Fibroblast of skin of left quadriceps (primary cell): Measurements from ENCODE around the gene L3MBTL4.
"Not testable (repeated sequence)": the region's sequence is repeated elsewhere in the genome, so short reads cannot be mapped to it uniquely, and the experiment has no call there.

Experiments used
- DNase-seq, 2 experiments: peaks; one replicate each; pipeline ENCODE4 v3.0.0-alpha.2; 2013; ENCODE audit warnings: low read depth in 2 of 2

L3MBTL4 gene

DNA sequence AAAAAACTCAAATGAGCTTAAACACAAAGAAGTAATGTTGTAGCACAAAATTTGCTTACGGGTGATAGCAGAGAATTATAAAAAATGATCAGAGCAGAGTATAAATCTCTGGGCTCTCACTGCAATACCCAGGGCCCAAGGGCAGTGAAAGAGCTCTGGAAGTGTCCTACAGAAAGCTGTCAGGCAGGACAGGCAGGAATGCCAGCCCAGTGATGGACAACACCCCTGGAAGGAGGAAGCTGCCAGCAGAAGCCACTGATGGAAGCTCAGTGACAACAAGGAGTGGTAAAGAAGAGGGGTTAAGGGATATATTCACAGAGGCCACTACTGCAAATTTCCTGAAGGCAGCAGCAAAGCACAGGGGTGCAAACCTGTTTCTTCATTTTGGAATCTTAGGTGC lies 214.9 kb downstream of the L3MBTL4 start:
- no peak for DNase-seq

DNA sequence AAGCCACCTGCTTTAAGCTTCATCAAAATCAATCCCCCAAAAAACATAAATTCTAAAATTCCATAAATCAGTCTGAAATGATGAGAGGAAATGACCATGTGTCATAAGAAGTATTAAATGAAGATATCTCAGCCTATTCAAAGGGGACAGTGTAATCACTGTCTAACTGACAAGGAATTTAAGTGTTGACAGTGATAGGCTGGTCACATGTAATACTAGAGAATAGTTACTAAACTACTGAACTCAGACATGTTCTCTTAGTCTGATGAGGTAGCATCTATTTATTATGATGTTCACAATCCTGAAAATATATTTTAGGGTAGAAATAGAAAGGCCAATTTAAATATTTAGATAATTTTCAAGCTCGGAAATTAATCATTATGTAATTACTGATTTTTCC lies 216.1 kb downstream of the L3MBTL4 start:
- DNase-seq: no peak

DNA sequence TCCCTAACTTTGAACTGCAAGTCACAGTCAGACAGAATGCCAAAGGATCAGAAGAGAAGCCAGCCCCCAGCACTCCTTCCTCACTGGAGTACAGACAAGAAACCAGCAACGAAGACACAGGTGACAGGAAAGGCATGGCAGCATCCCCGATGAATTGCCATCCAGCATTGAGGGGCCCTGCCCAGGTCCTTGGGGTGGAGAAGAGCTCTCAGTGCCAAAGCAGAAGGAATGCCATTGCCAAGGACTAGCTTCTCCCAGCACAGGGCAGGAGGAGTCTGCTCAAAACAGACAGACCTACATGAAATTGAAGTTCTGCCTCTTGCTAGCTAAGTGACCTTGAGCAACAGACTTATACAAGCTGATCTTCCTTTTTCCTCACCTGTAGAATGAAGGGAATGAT lies 220.1 kb downstream of the L3MBTL4 start:
- no peak for DNase-seq

DNA sequence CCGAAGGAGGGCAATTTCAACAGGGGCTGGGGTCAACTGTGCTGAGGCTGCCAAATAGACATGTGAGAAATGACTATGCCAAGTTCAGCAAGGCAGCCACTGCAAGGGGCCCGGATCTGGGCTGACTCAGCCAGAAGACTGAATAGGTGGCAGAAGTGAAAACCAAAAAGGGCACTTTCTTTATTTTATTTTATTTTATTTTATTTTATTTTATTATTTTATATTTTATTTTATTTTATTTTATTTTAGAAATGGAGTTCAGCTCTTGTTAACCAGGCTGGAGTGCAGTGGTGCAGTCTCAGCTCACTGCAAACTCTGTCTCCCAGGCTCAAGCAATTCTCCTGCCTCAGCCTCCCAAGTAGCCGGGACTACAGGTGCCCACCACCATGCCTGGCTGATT lies 228.9 kb downstream of the L3MBTL4 start:
- not testable (repeated sequence) for DNase-seq

DNA sequence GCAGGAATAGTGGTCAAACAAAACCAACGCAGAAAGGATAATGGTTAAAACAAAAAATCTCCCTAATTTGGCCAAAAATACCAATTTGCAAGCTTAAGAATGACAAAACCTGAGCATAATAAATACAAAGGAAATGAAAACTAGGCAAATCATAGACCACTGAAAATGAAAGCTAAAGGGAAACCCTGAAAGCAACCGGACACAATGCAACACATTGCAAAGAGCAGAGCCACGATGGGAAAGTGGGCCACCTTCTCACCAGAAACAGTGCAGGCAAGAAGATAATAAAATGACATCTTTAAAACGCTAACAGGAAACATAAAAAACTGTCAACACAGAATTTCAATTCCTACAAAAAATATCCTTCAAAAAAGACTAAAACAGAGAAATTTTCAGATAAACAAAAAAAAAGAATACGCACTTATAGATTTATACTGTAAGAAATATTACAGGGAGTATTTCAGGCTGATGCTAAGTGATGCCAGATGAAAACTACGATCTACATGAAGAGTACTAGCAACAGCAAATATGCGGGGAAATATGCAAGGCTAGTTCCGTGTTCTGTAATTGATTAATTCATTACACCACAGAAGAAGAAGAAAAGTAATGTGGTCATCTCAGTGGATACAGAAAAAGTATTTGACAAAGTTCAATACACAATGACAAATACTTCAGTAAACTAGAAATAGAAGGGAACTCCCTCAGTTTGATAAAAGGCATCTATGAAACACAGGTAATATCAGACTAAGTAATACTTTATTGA lies 239.5 kb downstream of the L3MBTL4 start:
- no peak for DNase-seq

DNA sequence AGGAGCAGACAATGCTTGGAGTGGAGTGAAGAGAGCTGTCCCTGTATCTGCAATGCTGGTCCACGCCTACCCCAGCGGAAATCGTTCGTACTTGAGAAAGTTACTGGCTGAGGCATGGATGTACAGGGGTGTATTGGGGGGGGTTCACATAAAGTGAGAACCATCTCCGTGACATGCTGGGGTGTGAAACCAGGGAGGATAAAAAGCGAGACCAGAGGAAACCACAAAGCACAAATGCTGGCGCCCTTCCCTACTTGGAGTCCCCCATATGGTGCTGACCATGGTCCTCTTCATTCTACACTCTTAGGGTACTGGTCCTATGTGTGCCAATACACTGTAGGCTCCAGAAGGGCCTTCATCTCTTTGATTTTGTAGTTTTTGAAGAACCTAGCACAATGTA lies 244.1 kb downstream of the L3MBTL4 start:
- DNase-seq: no peak

DNA sequence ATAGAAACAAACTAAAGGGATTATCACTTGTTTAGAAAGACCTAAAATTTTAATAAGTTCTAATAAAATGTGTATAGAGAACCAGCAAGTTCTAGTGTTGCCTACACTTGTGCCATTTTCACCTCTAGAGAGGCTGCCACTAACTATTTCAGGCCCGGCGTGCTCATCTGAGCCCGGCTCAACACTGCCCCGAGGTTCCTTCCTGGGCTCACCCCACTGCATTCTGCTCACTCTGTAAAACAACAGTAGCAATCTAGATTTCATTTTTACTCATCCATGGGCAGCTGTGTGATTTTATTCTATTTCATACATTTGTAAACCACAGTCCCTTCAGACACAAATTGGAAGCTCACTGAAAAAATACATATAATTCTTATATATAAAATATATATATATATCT lies 253.2 kb downstream of the L3MBTL4 start:
- no peak for DNase-seq

DNA sequence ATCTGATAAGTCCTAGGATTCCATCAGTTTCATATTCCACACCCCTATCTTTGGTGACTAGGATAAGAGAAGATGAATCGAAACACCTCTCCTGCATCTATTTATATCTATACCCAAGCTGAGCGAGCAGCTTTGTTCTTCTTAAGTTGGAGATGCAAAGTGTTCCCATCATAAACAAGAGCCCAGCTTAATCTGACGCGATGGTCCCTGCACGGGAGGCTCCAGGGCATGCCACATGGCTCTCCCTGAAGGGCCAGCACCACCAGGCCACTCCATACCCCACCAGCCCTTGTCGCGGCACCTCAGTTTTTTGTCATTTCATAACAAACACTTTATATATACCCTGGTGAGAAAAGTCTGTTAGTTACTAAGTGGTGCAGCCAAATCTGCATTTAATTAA lies 255.3 kb downstream of the L3MBTL4 start:
- DNase-seq: no peak

DNA sequence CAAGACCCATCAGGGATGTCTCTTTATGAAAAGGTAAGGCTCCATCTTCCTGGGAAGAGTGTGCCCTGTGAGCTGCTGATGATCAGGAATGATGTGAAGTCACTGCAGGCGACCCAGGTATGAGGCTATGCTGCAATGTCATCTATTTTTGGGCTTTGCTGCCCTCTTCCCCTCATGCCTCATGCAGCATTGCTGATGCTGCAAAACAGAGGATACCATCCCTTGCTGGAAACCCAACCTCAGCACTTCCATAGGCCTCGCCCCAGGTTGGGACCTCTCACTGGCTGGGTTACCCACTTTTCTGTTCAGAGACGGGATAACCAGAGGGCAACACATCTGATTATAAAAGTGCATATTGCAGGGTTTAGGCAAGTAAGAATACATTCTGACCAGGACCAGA lies 255.8 kb downstream of the L3MBTL4 start:
- DNase-seq: no peak

DNA sequence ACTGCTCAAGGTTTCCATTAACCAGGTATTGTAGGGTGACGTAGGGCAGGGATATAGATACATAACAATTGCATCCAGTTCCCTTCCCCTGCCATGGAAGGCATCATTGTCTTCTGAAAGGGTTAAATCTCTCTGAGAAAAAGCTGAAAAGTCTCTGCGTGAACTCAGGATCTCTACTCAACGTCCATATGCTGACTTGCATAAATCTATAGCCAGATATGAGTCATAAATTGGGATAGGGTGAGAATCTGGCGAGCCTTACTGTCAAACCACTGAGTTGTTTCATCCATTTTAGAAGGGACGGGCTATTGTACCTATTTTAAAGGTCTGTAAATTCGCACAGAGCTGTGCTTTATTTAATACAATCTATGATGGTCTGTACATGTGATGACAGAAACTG lies 258.3 kb downstream of the L3MBTL4 start:
- no peak for DNase-seq

DNA sequence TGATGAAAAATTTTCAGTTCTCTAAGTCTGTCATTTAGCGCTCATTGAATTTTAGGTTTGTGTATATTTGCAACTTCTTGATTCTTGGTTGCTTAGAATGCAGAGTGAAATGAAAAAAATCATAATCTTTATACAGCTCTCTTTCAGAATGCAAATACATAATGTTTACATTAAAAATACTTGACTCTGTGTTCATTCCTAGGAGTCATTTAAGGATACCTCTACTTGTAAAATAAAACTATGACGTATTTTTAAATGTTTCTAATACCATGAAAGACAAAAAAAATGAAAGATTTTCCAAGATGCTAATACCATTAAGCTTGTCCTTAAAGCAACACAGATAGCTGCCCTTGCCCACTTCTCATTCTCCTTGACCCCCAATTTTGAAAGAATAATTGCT lies 259.0 kb downstream of the L3MBTL4 start:
- no peak for DNase-seq

DNA sequence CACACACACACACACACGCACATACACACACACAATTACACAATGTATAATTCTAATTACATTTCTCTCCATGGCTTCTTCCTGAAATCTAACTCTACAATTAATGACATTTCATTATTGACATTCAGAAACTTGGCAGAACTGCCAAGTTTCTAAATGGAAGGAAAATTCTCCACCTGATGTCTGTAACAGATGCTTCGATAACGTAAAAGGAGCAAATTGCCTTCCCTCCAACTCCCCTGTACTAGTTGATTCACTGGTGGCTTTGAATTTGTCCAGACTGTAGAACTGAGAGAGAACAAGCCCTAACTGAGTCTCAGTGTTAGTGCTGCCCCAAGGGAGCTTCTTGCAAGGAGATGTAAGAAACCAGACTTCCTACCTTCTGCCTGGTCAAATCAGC lies 264.3 kb downstream of the L3MBTL4 start:
- no peak for DNase-seq

DNA sequence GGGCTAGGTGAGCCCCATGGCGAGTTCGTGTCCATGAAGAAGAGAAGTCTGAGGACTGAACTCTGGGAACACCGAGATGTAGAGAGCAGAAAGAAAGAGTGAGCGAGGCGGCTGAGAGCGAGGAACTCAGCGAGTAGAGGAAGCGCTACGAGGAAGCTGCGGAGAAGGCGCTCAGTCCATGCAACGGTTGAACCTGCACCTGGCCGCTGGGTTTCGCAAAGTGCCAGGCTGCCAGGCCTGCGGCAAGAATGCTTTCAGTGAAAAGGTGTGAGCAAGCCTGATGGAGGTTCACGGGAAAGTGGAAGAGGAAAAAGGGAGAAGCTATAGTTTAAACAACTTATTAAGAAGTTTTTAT lies 268.4 kb downstream of the L3MBTL4 start:
- no peak for DNase-seq

DNA sequence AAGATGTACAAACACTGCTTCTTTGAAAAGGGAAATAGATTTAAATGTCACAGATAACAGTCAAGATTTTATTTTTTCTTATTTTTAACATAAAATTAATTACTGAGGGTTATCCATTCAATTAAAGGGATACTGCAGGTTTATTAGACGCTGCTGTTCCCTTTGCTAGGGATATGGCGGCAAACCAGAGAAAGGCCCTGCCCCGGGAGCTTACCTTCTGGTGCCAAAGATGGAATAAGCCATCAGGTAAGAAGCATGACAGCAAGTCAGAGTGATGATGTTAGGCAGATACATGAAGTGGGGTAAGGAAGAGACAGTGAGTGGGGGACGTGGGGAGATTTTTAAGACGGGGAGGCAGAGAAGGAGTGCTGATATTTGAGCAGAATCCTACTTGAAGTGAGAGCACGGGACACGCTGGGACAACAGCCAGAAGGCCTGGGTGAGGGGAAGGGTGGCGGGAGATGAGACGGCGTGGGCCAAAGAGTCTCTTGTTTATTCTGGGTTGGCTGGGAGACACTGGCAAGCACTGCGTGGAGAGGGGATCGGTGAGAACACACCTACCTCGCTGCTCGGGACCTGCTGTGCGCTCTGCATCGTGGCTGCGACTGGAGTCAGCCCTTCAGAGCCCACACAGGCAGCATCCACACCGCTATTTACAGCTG lies 268.9 kb downstream of the L3MBTL4 start:
- DNase-seq: no peak

DNA sequence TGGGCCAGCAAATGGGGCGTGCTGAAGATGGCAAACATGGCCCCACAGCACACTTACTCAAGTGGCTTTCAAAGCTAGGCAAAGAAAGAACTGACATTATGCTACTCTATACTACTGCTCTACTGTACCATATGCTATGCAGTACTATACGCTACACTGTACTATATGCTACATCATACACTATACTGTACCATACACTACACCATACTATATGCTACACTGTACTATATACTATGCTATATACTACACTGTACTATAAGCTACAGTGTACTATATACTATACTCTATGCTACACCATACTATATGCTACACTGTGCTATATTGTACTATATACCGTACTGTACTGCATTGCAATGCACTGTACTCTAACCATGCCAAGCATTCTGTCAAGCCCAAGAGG lies 275.7 kb downstream of the L3MBTL4 start:
- DNase-seq: no peak

DNA sequence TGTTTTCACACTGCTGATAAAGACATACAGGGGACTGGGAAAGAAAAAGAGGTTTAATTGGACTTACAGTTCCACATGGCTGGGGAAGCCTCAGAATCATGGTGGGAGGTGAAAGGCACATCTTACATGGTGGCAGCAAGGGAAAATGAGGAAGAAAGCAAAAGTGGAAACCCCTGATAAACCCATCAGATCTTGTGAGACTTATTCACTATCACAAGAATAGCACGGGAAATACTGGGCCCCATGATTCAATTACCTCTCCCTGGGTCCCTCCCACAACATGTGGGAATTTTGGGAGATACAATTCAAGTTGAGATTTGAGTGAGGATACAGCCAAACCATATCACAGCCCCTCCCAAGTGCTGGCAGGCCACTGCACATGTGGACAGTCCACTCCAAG lies 278.8 kb downstream of the L3MBTL4 start:
- not testable (repeated sequence) for DNase-seq

DNA sequence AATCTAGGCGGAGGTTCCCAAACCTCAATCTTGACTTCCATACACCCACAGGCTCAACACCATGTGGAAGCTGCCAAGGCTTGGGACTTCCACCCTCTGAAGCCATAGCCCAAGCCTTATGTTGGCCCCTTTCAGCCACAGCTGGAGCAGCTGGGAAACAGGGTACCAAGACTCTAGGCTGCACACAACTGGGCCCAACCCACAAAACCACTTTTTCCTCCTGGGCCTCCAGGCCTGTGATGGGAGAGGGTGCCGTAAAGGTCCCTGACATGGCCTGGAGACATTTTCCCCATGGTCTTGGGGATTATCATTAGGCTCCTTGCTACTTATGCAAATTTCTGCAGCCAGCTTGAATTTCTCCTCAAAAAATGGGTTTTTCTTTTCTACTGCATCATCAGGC lies 279.7 kb downstream of the L3MBTL4 start:
- DNase-seq: not testable (repeated sequence)

DNA sequence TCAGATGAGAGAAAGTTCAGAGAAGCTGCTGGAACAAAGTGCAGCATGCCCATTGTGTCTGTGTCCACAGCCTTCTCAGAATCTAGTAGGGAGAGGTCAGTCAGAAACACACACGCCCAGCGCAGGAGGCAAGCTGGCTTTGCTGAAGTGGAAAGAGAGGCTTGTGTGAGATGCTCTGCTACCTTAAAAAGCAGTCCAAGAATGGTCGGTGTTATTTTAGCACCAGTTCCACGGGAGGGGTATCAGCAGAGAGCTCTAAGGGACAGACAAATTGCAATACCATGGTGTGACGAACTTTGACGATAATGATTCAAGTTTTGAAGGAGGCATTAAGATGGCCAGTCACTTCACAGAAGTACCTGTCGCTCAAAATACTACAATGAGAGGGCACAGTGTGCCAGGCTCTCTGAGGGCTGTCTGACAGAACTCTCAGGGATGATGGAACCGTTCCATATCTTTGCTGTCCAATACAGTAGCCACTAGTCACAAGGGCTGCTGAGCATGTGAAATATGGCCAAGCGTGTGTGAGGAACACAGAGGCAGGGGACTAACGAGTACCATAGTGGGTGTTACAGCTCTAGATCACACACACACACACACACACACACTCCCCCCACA lies 281.9 kb downstream of the L3MBTL4 start:
- no peak for DNase-seq

DNA sequence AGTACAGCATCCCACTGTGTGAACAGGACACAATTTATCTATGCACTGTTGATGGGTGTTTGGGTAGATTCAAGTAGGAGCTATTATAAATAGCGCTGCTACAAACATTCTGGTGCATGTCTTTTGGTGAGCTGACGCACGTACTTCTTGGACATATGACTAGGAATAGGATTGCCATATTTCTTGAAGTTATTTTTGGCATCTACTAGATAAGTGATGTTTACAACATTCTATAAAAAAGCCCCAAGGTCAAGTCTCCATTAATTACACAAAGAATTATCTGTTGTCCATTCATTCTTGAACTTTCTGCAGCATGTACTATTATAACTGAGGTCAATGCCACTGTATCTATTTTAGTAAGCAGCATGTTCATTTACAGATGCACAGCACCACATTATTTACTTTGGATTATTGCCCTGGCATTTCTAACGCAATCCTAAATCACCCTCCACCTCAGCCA lies 293.9 kb downstream of the L3MBTL4 start:
- DNase-seq: no peak

DNA sequence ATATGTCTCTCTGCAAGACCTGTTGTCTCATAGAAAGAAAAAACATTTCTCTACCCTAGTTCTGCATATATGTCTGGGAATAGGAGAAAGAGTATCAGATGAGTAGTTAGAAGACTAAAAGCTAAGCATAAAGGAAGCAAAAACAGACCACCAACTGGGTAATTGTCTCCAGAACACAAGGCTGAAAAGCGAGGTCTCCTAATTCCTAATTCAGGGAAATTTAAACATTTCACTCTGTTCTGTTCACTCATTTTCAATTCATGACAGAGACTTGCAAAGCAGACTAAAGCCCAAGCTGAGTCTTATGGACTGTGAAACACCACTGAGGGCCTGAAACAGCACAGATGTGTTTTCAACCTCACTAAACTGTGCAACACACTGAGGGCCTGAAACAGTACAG lies 294.9 kb downstream of the L3MBTL4 start:
- no peak for DNase-seq

DNA sequence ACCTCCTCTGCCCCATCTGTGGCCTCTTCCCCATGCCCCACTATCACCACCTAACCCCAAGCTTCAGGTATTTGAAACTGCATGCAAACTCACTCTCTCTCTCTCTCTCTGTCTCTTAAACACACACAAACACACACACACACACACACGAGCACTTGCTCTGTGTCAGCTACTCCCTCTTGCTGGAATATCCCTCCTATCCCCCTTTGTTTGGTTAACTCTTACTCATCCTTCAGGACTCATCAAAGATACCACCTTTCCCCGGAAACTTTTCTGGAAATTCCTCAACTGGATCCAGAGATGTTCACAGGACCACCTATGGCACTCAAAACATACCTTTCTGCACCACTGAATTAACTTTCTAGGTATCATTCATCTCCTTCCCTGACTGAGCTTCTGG lies 296.6 kb downstream of the L3MBTL4 start:
- no peak for DNase-seq

DNA sequence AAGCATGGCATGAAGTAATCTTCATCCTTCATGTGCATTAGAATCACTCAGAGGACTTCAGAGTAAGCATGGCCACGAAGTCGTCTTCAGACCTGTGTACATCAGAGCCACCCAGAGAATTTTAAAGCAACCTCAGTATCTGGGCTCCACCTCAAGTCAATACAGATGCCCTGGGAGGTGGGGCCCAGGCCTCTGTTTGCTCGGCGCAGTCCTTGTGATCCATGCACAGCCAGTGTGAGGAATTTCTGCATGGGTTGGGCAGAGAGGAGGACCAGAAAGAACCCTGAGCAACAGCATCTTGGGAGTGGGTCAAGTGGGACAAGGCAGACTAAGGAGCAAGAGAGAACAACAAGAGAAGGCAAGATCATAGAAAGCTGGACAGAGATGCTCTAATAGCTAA lies 299.0 kb downstream of the L3MBTL4 start:
- DNase-seq: no peak

DNA sequence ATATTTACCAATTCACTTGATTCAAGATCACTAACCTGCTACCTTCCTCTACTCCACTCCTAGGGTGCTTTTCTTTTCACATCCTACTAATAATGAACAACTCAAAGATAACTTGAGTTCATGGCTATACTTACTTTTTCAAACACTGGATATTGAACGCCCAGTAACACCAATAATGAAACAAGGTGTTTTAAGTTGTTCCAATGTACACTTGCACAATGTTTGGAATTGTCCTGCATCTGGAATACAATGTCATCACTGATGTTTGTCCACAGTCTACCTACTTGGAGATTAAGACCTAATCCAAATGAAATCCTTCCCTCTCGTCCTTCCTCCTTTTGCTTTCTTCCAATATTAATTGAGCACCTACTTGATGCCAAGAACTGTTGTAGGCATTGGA lies 301.1 kb downstream of the L3MBTL4 start:
- DNase-seq: no peak
